HG02970 (cell line): Measurements from ENCODE around the gene RPS5.
"Not testable (repeated sequence)": the region's sequence is repeated elsewhere in the genome, so short reads cannot be mapped to it uniquely, and the experiment has no call there.

Experiments
- ATAC-seq: cut with Tn5 transposase; IDR thresholded peaks from one replicate; pipeline ENCODE4 v1.9.1; 2021; ENCODE audit warnings: mild to moderate bottlenecking, moderate library complexity, moderate number of reproducible peaks; ENCODE audit not compliant: unreplicated experiment, low FRiP score

The RPS5 gene

GRCh38 chr19:58386576-58387337 lies at the start of gene RPS5:
RPS5 (plus strand) TSS chr19:58387269; CDS start chr19:58388138, 869 bp downstream.
- ATAC-seq, result peak; percentile 91

- ATAC-seq, result no peak
Observed at GRCh38 chr19:58338336-58338735, 48.7 kb upstream of the RPS5 start.

GRCh38 chr19:58338825-58339558 lies 48.1 kb upstream of the RPS5 start:
- no peak for ATAC-seq

- ATAC-seq, result no peak
Observed at GRCh38 chr19:58345558-58345957, 41.5 kb upstream of the RPS5 start.

GRCh38 chr19:58346961-58347929 lies 39.8 kb upstream of the RPS5 start:
- peak; percentile 77 for ATAC-seq

GRCh38 chr19:58348080-58348479 lies 39.0 kb upstream of the RPS5 start:
- not testable (repeated sequence) for ATAC-seq

GRCh38 chr19:58349590-58349989 lies 37.5 kb upstream of the RPS5 start:
- no peak for ATAC-seq

GRCh38 chr19:58350001-58350861 lies 36.8 kb upstream of the RPS5 start:
- no peak for ATAC-seq

- ATAC-seq, result no peak
Observed at GRCh38 chr19:58350871-58351557, 36.1 kb upstream of the RPS5 start.

- no peak for ATAC-seq
Observed at GRCh38 chr19:58351558-58351878, 35.6 kb upstream of the RPS5 start.

GRCh38 chr19:58351990-58352755 lies 34.9 kb upstream of the RPS5 start:
- ATAC-seq, result no peak

- no peak for ATAC-seq
Observed at GRCh38 chr19:58352760-58353671, 34.1 kb upstream of the RPS5 start, which contains the start of gene A1BG. A1BG (minus strand) TSS chr19:58353492; CDS start chr19:58353437, 55 bp downstream.

- ATAC-seq, result no peak
Observed at GRCh38 chr19:58353717-58354477, 33.2 kb upstream of the RPS5 start.

GRCh38 chr19:58354478-58355030 lies 32.5 kb upstream of the RPS5 start:
- no peak for ATAC-seq

- ATAC-seq, result no peak
Observed at GRCh38 chr19:58355215-58355796, 31.8 kb upstream of the RPS5 start.
